ENCODE results near the gene TTC21A. TPM values are rescaled to one million over a fixed set of nuclear protein-coding genes. Genes with fewer than 3 reads are reported as not detected.
A peak's percentile ranks its signal among the peaks of the same experiment; 100 is the strongest.

Gene TTC21A
- polyA plus RNA-seq, 1 donor (not counting 4 experiments of a cell fraction or from before 2014, with no cell fraction given), result 1.3 TPM

DNA sequence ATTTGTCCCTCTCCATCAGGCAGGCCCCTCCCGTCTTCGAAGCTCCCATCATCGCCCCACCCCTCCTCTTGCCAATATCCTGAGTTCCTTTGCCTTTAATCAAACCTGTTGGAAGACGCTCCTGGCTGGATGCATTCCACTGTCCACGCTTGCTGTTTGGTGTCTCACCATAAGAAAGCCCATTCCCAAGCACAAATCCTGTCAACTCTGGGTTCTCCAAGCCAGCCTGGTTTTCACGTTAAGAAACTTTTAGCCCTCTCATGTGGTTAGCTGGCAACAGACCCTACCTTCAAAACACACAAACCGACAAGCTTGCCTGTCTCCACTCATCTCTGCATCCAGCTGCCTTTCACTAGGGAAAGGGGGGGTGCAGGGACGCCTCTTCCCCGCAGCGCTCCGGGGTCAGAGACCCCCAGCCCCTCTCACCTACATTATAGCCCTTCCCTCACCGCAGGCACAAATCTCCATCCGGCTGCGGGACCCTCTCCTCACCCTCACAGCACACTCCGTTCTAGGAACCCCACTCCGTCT lies 1.1 kb upstream of the TTC21A start:
- TF ChIP-seq CTCF (optimal IDR thresholded peaks at IDR 0.05 in 1 of 3, IDR thresholded peaks at IDR 0.05 in 1 of 3, conservative IDR thresholded peaks at IDR 0.05 in 1 of 3; ENCODE audit: extremely low read depth in 1 of 3, insufficient read depth in 2 of 3, low read length in 3 of 3), result no peak
- no peak for TF ChIP-seq EZH2 (IDR thresholded peaks at IDR 0.05; ENCODE audit: low read length)
- Histone ChIP-seq H3K9me3 (ENCODE audit: control insufficient read depth, low read depth, low read length) (no peaks in the 10 kb centered on the region), H3K4me1 (ENCODE audit: control insufficient read depth, extremely low read depth, insufficient read depth, low read length) (peaks cover 15% of the 10 kb centered on the region), H3K27me3 (ENCODE audit: control insufficient read depth, extremely low read depth, insufficient read depth, low read length) (no peaks in the 10 kb centered on the region), H4K20me1 (ENCODE audit: control insufficient read depth, extremely low read depth, insufficient read depth, low read length) (peaks cover 7% of the 10 kb centered on the region), H3K9ac (ENCODE audit: control insufficient read depth, extremely low read depth, insufficient read depth, low read length) (peak overlapping the region; percentile 83), H3K27ac (ENCODE audit: control insufficient read depth, insufficient read depth, low read length) (peak overlapping the region; percentile 69), H3K79me2 (ENCODE audit: control insufficient read depth, insufficient read depth, low read length) (peaks cover 40% of the 10 kb centered on the region), H3K4me2 (ENCODE audit: control insufficient read depth, extremely low read depth, insufficient read depth, low read depth, low read length) (peak overlapping the region; percentile 91), H2AFZ (ENCODE audit: control insufficient read depth, low read length) (peak overlapping the region; percentile 97), H3K9me1 (ENCODE audit: control insufficient read depth, extremely low read depth, insufficient read depth, low read length) (peaks cover 2% of the 10 kb centered on the region), H3K4me3 (ENCODE audit: control insufficient read depth in 2 of 3, extremely low read depth in 1 of 3, insufficient read depth in 2 of 3, low read depth in 1 of 3, low read length in 3 of 3) (peak overlapping the region; percentile 87 to 92 (median 87)), H3K36me3 (ENCODE audit: control insufficient read depth in 2 of 2, extremely low read depth in 1 of 2, insufficient read depth in 2 of 2, low read length in 2 of 2) (peaks cover 0 to 2% of the 10 kb centered on the region in 2 experiments)
- dilution Hi-C loops (cut with MboI; ENCODE audit: extremely low pct_ligation_motif_present, low sequenced_read_pairs), result no loop called here
- DNase-seq (ENCODE audit: low read depth, low spot score) (no peak), FAIRE-seq (no peak)

DNA sequence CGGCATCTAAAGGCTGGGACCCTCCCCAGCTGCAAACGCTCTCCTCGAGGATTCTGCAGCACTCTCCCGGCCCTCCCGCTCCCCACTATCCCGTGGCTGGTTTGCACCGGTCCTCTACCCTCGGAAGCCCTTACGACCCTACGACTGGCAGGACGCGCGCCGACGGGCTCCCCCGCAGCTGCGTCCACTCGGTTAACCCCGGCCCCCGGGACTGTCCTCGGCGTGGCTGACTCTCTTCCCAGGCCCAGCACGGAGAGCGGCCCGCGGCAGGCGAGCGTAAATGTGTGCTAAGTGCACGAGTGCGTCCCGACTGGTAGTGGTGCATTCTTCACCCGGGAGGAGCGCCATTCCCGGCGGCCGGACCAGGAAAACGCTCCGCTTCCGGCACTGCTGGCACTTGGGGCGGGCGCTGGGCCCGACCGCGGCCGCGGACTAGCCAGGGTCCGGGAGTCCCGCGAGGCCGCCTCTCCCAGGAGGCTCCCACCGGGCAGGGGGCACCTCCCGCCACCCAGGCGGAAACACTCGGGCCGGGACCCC lies 561 bp upstream of the TTC21A start:
- peaks cover 15% of the 10 kb centered on the region for H3K4me1 ChIP-seq (ENCODE audit: control insufficient read depth, extremely low read depth, insufficient read depth, low read length)
- H3K36me3 ChIP-seq (ENCODE audit: control insufficient read depth in 2 of 2, extremely low read depth in 1 of 2, insufficient read depth in 2 of 2, low read length in 2 of 2), result peaks cover 0 to 2% of the 10 kb centered on the region in 2 experiments
- peaks cover 40% of the 10 kb centered on the region for H3K79me2 ChIP-seq (ENCODE audit: control insufficient read depth, insufficient read depth, low read length)
- no peak for FAIRE-seq
- TF ChIP-seq EZH2 (IDR thresholded peaks at IDR 0.05; ENCODE audit: low read length) (no peak), CTCF (optimal IDR thresholded peaks at IDR 0.05 in 1 of 3, IDR thresholded peaks at IDR 0.05 in 1 of 3, conservative IDR thresholded peaks at IDR 0.05 in 1 of 3; ENCODE audit: extremely low read depth in 1 of 3, insufficient read depth in 2 of 3, low read length in 3 of 3) (no peak)
- H3K4me3 ChIP-seq (ENCODE audit: control insufficient read depth in 2 of 3, extremely low read depth in 1 of 3, insufficient read depth in 2 of 3, low read depth in 1 of 3, low read length in 3 of 3), result peak overlapping the region; percentile 87 to 92 (median 87)
- no peaks in the 10 kb centered on the region for H3K27me3 ChIP-seq (ENCODE audit: control insufficient read depth, extremely low read depth, insufficient read depth, low read length)
- DNase-seq (ENCODE audit: low read depth, low spot score), result no peak
- H2AFZ ChIP-seq (ENCODE audit: control insufficient read depth, low read length), result peak overlapping the region; percentile 97
- H3K9ac ChIP-seq (ENCODE audit: control insufficient read depth, extremely low read depth, insufficient read depth, low read length), result peak overlapping the region; percentile 83
- peak overlapping the region; percentile 69 for H3K27ac ChIP-seq (ENCODE audit: control insufficient read depth, insufficient read depth, low read length)
- H4K20me1 ChIP-seq (ENCODE audit: control insufficient read depth, extremely low read depth, insufficient read depth, low read length), result peaks cover 7% of the 10 kb centered on the region
- H3K4me2 ChIP-seq (ENCODE audit: control insufficient read depth, extremely low read depth, insufficient read depth, low read depth, low read length), result peak overlapping the region; percentile 91
- H3K9me3 ChIP-seq (ENCODE audit: control insufficient read depth, low read depth, low read length), result no peaks in the 10 kb centered on the region
- peaks cover 2% of the 10 kb centered on the region for H3K9me1 ChIP-seq (ENCODE audit: control insufficient read depth, extremely low read depth, insufficient read depth, low read length)
- dilution Hi-C loops (cut with MboI; ENCODE audit: extremely low pct_ligation_motif_present, low sequenced_read_pairs), result no loop called here
